ENCODE results near the gene CALY.

The CALY gene

DNA sequence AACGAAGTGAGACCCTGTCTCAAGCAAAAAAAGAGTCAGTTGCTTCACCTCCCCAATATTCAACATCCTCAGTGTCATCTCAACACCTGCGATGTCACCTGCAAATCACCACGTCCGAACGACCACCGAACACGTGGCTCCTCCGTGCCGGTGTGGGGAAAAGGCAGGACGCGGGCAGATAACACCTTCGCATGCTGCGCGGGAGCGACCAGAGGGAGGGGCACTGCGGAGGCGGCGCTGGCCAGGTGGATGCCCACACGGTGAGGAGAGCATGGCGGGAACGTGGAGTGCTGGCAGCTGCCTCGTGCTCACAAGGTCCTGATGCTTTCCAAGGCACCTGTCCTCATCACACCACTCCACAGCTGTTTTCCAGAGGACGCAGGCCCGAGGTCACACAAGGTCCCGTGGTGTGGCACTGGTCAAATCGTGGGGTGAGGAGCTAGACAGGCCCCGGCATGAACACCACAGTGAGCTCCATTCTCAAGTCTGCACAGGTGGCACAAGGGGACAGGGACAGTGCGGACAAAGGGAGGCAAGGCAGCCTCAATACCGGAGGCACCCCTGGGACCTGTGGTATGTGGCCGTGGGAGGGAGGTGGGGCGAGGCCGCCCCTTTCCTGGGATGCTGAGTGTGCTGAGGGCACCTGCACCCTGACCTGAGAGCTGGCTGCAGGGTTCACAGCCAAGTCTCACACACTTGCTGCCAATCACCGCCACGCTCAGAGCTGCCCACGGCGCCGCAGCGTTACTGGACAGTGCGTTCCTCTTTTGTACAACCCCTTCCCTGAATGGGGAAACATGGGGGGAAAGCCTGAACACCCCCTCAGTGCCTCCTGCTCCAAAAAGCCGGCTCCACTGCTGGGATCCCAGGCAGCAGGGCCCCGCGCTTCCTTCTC is 41.0 kb downstream of the CALY start:
- H3K27me3 ChIP-seq: no peaks in the 10 kb centered on the region

DNA sequence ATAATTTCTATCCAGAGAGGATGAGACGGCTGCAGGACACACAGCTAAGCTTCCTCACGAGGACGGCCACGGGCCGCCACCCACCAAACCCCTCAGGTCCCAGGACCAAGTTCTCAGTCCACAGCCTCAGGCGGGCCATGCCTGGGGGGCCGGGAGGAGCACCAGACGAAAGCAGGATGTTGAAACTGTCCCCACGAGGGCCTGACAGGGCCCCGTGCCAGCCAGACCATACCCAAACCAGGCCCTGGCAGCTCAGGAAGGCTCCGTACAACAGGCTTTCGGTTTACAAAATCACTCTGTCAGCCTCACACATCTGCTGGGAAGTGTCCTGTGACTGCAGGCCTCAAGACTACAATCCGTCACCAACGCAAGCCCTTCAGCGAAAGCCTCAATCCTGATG is 42.5 kb downstream of the CALY start:
- H3K27ac ChIP-seq: no peak overlapping the region
- H3K9me3 ChIP-seq: no peaks in the 10 kb centered on the region
- H3K4me1 ChIP-seq (ENCODE audit: control insufficient read depth in 1 of 2, insufficient read depth in 1 of 2, low read depth in 1 of 2, low read length in 1 of 2): no peaks in the 10 kb centered on the region
- H3K36me3 ChIP-seq: peaks cover 89% of the 10 kb centered on the region
- H3K27me3 ChIP-seq: no peaks in the 10 kb centered on the region
- TF ChIP-seq, protein P1, sequence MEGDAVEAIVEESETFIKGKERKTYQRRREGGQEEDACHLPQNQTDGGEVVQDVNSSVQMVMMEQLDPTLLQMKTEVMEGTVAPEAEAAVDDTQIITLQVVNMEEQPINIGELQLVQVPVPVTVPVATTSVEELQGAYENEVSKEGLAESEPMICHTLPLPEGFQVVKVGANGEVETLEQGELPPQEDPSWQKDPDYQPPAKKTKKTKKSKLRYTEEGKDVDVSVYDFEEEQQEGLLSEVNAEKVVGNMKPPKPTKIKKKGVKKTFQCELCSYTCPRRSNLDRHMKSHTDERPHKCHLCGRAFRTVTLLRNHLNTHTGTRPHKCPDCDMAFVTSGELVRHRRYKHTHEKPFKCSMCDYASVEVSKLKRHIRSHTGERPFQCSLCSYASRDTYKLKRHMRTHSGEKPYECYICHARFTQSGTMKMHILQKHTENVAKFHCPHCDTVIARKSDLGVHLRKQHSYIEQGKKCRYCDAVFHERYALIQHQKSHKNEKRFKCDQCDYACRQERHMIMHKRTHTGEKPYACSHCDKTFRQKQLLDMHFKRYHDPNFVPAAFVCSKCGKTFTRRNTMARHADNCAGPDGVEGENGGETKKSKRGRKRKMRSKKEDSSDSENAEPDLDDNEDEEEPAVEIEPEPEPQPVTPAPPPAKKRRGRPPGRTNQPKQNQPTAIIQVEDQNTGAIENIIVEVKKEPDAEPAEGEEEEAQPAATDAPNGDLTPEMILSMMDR (IDR thresholded peaks at IDR 0.05): no peak
- H3K4me3 ChIP-seq (ENCODE audit: low read depth in 1 of 2, low read length in 1 of 2): no peak overlapping the region

More for the DNA sequence above, 41.0 kb downstream of the CALY start:
- Histone ChIP-seq H3K27ac (no peak overlapping the region), H3K4me3 (ENCODE audit: low read depth in 1 of 2, low read length in 1 of 2) (no peak overlapping the region), H3K36me3 (peaks cover 89% of the 10 kb centered on the region), H3K4me1 (ENCODE audit: control insufficient read depth in 1 of 2, insufficient read depth in 1 of 2, low read depth in 1 of 2, low read length in 1 of 2) (no peaks in the 10 kb centered on the region), H3K9me3 (no peaks in the 10 kb centered on the region)
- TF ChIP-seq, protein P1 (IDR thresholded peaks at IDR 0.05): no peak

DNA sequence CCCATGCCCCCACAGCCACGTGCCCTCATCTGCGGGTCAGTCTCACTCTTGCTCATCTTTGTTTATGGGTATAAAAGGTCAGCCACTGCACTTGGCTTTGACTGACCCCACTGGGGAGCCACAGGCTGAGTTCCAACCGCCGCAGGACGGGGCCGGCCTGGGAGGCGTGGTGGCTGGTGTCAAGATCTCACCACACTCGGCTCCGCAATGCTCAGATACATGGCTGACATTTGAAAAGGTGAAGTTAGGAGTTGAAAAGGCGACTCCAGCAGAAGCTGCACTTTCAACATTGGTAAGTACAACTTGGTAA is 42.9 kb downstream of the CALY start:
- H3K36me3 ChIP-seq: peaks cover 89% of the 10 kb centered on the region
- no peak overlapping the region for H3K27ac ChIP-seq
- TF ChIP-seq, protein P1 (IDR thresholded peaks at IDR 0.05): no peak
- no peaks in the 10 kb centered on the region for H3K27me3 ChIP-seq
- no peak overlapping the region for H3K4me3 ChIP-seq (ENCODE audit: low read depth in 1 of 2, low read length in 1 of 2)
- H3K9me3 ChIP-seq: no peaks in the 10 kb centered on the region
- H3K4me1 ChIP-seq (ENCODE audit: control insufficient read depth in 1 of 2, insufficient read depth in 1 of 2, low read depth in 1 of 2, low read length in 1 of 2): no peaks in the 10 kb centered on the region

DNA sequence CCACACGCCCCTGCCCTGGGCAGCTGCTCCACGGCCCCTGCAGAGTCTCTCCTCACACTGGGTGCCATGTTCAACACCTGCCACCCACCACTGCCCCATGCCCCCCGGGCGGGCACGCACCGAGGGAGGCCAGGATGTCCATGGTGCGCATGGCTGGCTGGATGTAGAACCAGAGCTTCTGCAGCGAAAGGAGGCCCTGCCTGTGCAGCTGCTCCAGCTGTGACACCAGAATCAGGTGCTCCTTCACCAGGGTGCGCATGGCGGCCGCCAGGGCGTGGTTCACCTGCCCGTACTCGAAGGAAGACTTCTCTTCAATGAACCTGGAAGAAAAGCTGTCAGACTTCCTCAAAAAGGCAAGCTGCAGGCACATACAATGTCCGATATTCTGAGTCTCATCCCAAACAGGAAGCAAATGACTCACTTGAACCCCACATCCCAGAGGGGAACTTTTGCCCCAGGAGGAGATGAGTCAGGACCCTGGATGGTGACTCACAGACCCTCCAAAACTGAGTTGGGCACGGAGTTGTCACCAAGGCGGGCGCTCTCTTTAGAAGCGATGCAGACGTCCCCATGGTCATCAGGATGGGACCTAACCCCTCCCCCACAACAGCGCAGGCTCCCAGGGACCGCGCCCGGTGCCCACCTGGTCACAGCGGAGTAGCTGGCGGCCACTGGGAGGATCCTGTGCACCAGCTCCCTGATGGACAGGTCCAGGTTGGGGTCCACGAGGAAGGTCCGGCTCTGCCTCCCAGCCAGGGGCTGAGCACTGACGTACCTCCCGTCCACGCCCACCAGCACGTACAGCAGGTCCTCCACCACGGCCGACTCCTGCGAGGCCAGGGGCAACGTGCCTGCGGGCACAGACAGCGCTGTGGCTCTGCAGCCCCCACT is 43.5 kb downstream of the CALY start:
- no peaks in the 10 kb centered on the region for H3K27me3 ChIP-seq
- no peak overlapping the region for H3K27ac ChIP-seq
- H3K4me3 ChIP-seq (ENCODE audit: low read depth in 1 of 2, low read length in 1 of 2): no peak overlapping the region
- H3K9me3 ChIP-seq: no peaks in the 10 kb centered on the region
- H3K36me3 ChIP-seq: peaks cover 89% of the 10 kb centered on the region
- TF ChIP-seq, protein P1 (IDR thresholded peaks at IDR 0.05): no peak
- H3K4me1 ChIP-seq (ENCODE audit: control insufficient read depth in 1 of 2, insufficient read depth in 1 of 2, low read depth in 1 of 2, low read length in 1 of 2): no peaks in the 10 kb centered on the region

DNA sequence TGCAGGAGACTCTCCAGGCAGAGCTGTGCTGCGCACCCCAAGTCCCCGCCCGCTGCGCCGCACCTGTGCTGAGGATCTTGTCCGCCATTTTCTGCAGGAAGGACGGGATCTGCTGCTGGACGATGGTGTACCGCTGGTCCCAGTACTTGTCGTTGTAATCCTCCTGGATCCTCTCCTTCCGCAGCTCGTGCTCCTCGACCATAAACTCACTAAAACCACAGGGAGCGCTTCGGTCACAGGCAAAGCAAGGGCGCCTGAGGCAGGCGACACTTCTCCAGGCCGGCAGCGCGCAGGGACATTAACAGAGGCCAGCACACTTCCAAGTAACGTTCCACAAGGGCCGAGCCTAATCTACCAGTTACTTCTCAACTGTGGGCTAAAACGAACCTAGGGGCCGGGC is 46.9 kb downstream of the CALY start:
- TF ChIP-seq, protein P1 (IDR thresholded peaks at IDR 0.05): no peak
- Histone ChIP-seq H3K27ac (no peak overlapping the region), H3K9me3 (no peaks in the 10 kb centered on the region), H3K36me3 (peaks cover 83% of the 10 kb centered on the region), H3K27me3 (no peaks in the 10 kb centered on the region), H3K4me1 (ENCODE audit: control insufficient read depth in 1 of 2, insufficient read depth in 1 of 2, low read depth in 1 of 2, low read length in 1 of 2) (no peaks in the 10 kb centered on the region), H3K4me3 (ENCODE audit: low read depth in 1 of 2, low read length in 1 of 2) (no peak overlapping the region)
